ENCODE measurements around the gene ZFHX3. TPM values are rescaled to one million over a fixed set of nuclear protein-coding genes. Genes with fewer than 3 reads are reported as not detected.

ZFHX3 gene
- total and polyA plus RNA-seq, 2 donors from 2014 or later, result 2.3 to 29.3 TPM

DNA sequence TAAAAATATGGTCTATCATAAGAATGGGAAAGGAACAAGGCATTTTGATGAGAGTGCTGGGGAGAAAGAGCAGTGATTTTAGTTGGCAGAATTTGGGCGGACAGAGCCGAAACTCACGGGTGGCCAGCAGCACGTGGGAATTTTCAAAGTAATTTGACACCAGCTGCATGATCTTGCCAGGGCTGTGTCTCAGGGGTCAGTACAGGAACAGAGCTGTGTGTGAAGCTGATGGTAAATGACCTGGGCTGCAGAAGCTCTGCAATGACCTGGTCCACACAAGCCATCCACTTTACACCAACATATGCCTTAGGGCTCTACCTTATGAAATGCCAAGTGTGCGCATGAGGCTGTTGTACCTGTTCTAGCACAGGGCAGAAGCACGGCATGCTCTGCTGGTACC is 112.0 kb downstream of the ZFHX3 start:
- Histone ChIP-seq H3K27ac (ENCODE audit: low read depth in 2 of 2, low read length in 2 of 2) (no peak overlapping the region), H3K27me3 (ENCODE audit: control insufficient read depth, insufficient read depth, low read length) (no peaks in the 10 kb centered on the region), H3K9me3 (ENCODE audit: control insufficient read depth in 2 of 3, insufficient read depth in 1 of 3, low read length in 3 of 3) (no peaks in the 10 kb centered on the region), H3K4me1 (ENCODE audit: control insufficient read depth in 2 of 3, insufficient read depth in 2 of 3, low read depth in 1 of 3, low read length in 3 of 3) (peaks cover 5 to 11% (median 10%) of the 10 kb centered on the region in 3 donors), H3K36me3 (ENCODE audit: control insufficient read depth in 2 of 3, insufficient read depth in 3 of 3, low read length in 3 of 3) (no peaks in the 10 kb centered on the region), H3K9ac (ENCODE audit: low read length in 3 of 3) (no peak overlapping the region), H3K4me3 (ENCODE audit: low read length in 3 of 3) (no peak overlapping the region)
- peak in 3 of 5 donors; percentile 1 to 57 (median 33) for DNase-seq
- no peak for FAIRE-seq
- TF ChIP-seq, protein P1, sequence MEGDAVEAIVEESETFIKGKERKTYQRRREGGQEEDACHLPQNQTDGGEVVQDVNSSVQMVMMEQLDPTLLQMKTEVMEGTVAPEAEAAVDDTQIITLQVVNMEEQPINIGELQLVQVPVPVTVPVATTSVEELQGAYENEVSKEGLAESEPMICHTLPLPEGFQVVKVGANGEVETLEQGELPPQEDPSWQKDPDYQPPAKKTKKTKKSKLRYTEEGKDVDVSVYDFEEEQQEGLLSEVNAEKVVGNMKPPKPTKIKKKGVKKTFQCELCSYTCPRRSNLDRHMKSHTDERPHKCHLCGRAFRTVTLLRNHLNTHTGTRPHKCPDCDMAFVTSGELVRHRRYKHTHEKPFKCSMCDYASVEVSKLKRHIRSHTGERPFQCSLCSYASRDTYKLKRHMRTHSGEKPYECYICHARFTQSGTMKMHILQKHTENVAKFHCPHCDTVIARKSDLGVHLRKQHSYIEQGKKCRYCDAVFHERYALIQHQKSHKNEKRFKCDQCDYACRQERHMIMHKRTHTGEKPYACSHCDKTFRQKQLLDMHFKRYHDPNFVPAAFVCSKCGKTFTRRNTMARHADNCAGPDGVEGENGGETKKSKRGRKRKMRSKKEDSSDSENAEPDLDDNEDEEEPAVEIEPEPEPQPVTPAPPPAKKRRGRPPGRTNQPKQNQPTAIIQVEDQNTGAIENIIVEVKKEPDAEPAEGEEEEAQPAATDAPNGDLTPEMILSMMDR (IDR thresholded peaks at IDR 0.05; ENCODE audit: borderline replicate concordance, extremely low read depth, insufficient read depth), result no peak
- intact Hi-C loops (cut with DNase I), result no loop called here

DNA sequence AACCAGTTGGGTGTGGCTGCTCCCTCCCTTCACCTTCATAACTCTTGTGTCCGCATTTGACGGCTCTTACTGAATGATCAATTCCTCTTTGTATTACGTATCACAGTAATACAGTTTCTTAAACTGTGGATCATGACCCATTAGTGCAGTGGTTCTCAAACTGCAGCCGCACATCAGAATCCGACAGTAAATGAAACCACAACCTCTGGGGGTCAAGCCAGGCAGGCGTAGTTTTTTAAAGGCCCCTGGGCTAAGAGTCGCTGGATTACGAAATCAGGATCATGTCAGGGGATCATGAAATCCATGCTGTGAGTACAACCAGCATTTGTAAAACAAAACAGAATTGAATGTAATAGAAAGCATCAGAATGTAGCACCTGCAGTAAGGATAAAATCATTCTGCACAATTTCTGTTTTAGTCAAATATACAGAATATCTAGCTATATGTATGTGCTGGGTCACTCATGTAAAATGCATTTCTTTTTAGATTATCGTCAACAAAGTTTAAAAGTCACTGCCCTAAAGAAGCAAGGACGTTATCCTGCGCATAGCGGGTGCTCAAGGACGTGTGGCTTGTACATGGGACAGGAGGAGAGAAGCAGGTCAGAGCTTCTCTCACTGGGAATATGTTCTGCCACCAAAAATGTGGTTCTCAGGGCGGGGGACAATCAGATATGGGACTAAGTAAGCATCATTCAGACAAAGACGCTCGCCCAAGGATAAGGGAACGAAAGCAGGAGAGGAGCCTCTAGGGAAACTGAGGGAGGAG is 113.1 kb downstream of the ZFHX3 start:
- Histone ChIP-seq H3K27ac (ENCODE audit: low read depth in 2 of 2, low read length in 2 of 2) (no peak overlapping the region), H3K9me3 (ENCODE audit: control insufficient read depth in 2 of 3, insufficient read depth in 1 of 3, low read length in 3 of 3) (no peaks in the 10 kb centered on the region), H3K27me3 (ENCODE audit: control insufficient read depth, insufficient read depth, low read length) (no peaks in the 10 kb centered on the region), H3K4me3 (ENCODE audit: low read length in 3 of 3) (no peak overlapping the region), H3K9ac (ENCODE audit: low read length in 3 of 3) (no peak overlapping the region), H3K36me3 (ENCODE audit: control insufficient read depth in 2 of 3, insufficient read depth in 3 of 3, low read length in 3 of 3) (no peaks in the 10 kb centered on the region), H3K4me1 (ENCODE audit: control insufficient read depth in 2 of 3, insufficient read depth in 2 of 3, low read depth in 1 of 3, low read length in 3 of 3) (peaks cover 5 to 13% (median 11%) of the 10 kb centered on the region in 3 donors)
- intact Hi-C loops (cut with DNase I), result no loop called here
- FAIRE-seq (no peak), DNase-seq (peak in 1 of 5 donors; percentile 14)
- TF ChIP-seq, protein P1 (IDR thresholded peaks at IDR 0.05; ENCODE audit: borderline replicate concordance, extremely low read depth, insufficient read depth), result no peak

DNA sequence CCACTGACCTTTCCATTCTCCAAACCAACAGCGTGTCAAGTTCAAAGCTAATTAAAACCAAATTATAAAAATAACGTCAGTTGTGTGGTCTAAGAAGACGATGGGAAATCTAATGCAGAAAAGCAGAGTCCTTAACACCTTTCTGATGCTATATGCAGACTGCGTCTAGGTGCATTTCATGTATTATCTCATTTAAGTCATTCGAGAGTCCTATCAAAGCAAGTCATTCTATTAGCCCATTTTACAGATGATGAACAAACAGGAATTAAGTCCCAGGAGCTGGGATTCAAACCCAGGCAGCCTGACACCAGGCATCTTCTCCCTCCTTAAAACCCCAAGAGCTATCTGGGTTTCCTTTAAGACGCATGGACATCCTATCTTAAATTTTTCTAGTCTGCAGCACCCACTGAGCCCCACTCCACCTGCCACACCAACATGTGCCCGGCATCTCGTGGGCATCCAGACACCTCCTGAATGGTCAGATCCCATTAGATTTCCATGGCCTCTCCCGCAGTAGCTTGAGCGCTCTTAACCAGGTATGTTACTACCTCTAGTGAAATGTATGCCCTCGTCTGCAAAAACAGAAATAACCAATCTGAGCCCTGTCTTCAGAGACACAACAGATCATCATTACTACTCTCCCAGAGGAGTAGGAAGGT is 115.1 kb downstream of the ZFHX3 start:
- FAIRE-seq, result no peak

More for the DNA sequence above, 115.1 kb downstream of the ZFHX3 start:
- DNase-seq, result peak in 1 of 5 donors; percentile 35
- peaks cover 0 to 11% (median 10%) of the 10 kb centered on the region in 3 donors for H3K4me1 ChIP-seq (ENCODE audit: control insufficient read depth in 2 of 3, insufficient read depth in 2 of 3, low read depth in 1 of 3, low read length in 3 of 3)
- no peak overlapping the region for H3K27ac ChIP-seq (ENCODE audit: low read depth in 2 of 2, low read length in 2 of 2)
- no peak overlapping the region for H3K4me3 ChIP-seq (ENCODE audit: low read length in 3 of 3)
- intact Hi-C loops (cut with DNase I), result no loop called here
- no peaks in the 10 kb centered on the region for H3K9me3 ChIP-seq (ENCODE audit: control insufficient read depth in 2 of 3, insufficient read depth in 1 of 3, low read length in 3 of 3)
- H3K9ac ChIP-seq (ENCODE audit: low read length in 3 of 3), result no peak overlapping the region
- H3K27me3 ChIP-seq (ENCODE audit: control insufficient read depth, insufficient read depth, low read length), result no peaks in the 10 kb centered on the region
- no peaks in the 10 kb centered on the region for H3K36me3 ChIP-seq (ENCODE audit: control insufficient read depth in 2 of 3, insufficient read depth in 3 of 3, low read length in 3 of 3)
- TF ChIP-seq, protein P1 (IDR thresholded peaks at IDR 0.05; ENCODE audit: borderline replicate concordance, extremely low read depth, insufficient read depth), result no peak

All from kidney (tissue), 14 donors.